ENCODE results near the gene LRRC4B.

LRRC4B gene

GRCh38 chr19:50510700-50511068 is 57.6 kb downstream of the LRRC4B start:
- DNase-seq (ENCODE audit: low spot score) = no peak
- TF ChIP-seq CTCF (IDR thresholded peaks at IDR 0.05; ENCODE audit: extremely low read depth, missing control alignments) = no peak

- TF ChIP-seq CTCF (IDR thresholded peaks at IDR 0.05; ENCODE audit: extremely low read depth, missing control alignments) = no peak
- DNase-seq (ENCODE audit: low spot score) = no peak
Measured at GRCh38 chr19:50510121-50510670, 58.0 kb downstream of the LRRC4B start.

GRCh38 chr19:50509366-50509765 is 58.9 kb downstream of the LRRC4B start:
- DNase-seq (ENCODE audit: low spot score) = no peak
- no peak for TF ChIP-seq CTCF (IDR thresholded peaks at IDR 0.05; ENCODE audit: extremely low read depth, missing control alignments)

GRCh38 chr19:50508843-50509190 is 59.4 kb downstream of the LRRC4B start:
- DNase-seq (ENCODE audit: low spot score) = no peak
- no peak for TF ChIP-seq CTCF (IDR thresholded peaks at IDR 0.05; ENCODE audit: extremely low read depth, missing control alignments)

GRCh38 chr19:50507376-50507775 is 60.9 kb downstream of the LRRC4B start:
- TF ChIP-seq CTCF (IDR thresholded peaks at IDR 0.05; ENCODE audit: extremely low read depth, missing control alignments) = no peak
- no peak for DNase-seq (ENCODE audit: low spot score)

- no peak for DNase-seq (ENCODE audit: low spot score)
- TF ChIP-seq CTCF (IDR thresholded peaks at IDR 0.05; ENCODE audit: extremely low read depth, missing control alignments) = no peak
Measured at GRCh38 chr19:50506700-50507099, 61.5 kb downstream of the LRRC4B start.

GRCh38 chr19:50505856-50506611 is 62.2 kb downstream of the LRRC4B start:
- no peak for TF ChIP-seq CTCF (IDR thresholded peaks at IDR 0.05; ENCODE audit: extremely low read depth, missing control alignments)
- DNase-seq (ENCODE audit: low spot score) = no peak
